Uterus (tissue), 4 donors: ENCODE data around the gene PIK3CD. TPM values are rescaled to one million over a fixed set of nuclear protein-coding genes. Genes with fewer than 3 reads are reported as not detected.
"Not testable (repeated sequence)": the region's sequence is repeated elsewhere in the genome, so short reads cannot be mapped to it uniquely, and the experiment has no call there.

ENCODE experiments used
- DNase-seq, 2 donors: peaks; one replicate each; pipeline ENCODE4 v3.0.0-alpha.2; 2019 to 2020
- H3K27ac ChIP-seq, 2 donors: fragments of 200-600 bp; sonication (generic); 1 replicate in 1 of 2; 2 replicates in 1 of 2; pipeline ENCODE4 v1.5.1; 2016 to 2018
- H3K27me3 ChIP-seq, 2 donors: fragments of 200-600 bp; sonication (generic); one replicate each; pipeline ENCODE4 v1.5.1; 2018 to 2019; ENCODE audit warnings: control low read depth in 1 of 2
- H3K36me3 ChIP-seq, 2 donors: fragments of 200-600 bp; sonication (generic); one replicate each; pipeline ENCODE4 v1.5.1; 2019; ENCODE audit warnings: control low read depth in 1 of 2
- H3K4me1 ChIP-seq, 2 donors: fragments of 200-600 bp; sonication (generic); one replicate each; pipeline ENCODE4 v1.5.1; 2018 to 2019; ENCODE audit warnings: control low read depth in 1 of 2
- H3K4me3 ChIP-seq, 2 donors: fragments of 200-600 bp; sonication (generic); 1 replicate in 1 of 2; 2 replicates in 1 of 2; pipeline ENCODE4 v1.5.1; 2018 to 2019; ENCODE audit warnings: mild to moderate bottlenecking in 1 of 2
- H3K9me3 ChIP-seq, 2 donors: fragments of 200-600 bp; sonication (generic); one replicate each; pipeline ENCODE4 v1.5.1; 2019; ENCODE audit warnings: control low read depth in 1 of 2
- CTCF ChIP-seq, 4 experiments: fragments of 200-600 bp in 2 of 4; fragments of 450-650 bp in 2 of 4; sonication (generic) in 2 of 4; IDR thresholded peaks; one replicate each; pipeline ENCODE4 v1.5.1; 2016 to 2019; ENCODE audit warnings: antibody characterized with exemption in 4 of 4, mild to moderate bottlenecking in 2 of 4, moderate library complexity in 1 of 4
- POLR2A ChIP-seq, 2 donors: fragments of 450-650 bp; IDR thresholded peaks; one replicate each; pipeline ENCODE4 v1.6.1; 2016; ENCODE audit warnings: antibody characterized with exemption in 2 of 2, mild to moderate bottlenecking in 1 of 2, moderate library complexity in 1 of 2
- intact Hi-C: fragments of 100-400 bp; cut with DNase I; formaldehyde crosslinking; loops from one replicate; pipeline ENCODE4 v1.15.1; 2023; ENCODE audit warnings: low total_unique reads
- total RNA-seq, 4 donors: library from RNA; depleted of rRNA in 3 of 4; stranded (reverse); fragments of >200 nt in 3 of 4; gene quantifications; one replicate each; pipeline versions ENCODE4 v1.1.0 to v1.2.4, GENCODE V29; 2014 to 2023
- donor health status: DM: yes; HTN: yes; CAD: no.

PIK3CD gene
- total RNA-seq, 4 donors from 2014 or later, result 4.6 to 9.7 (median 7.4) TPM

- H3K4me3 ChIP-seq, result no peak overlapping the region
- DNase-seq, result no peak
- no peaks in the 10 kb centered on the region for H3K4me1 ChIP-seq
- no peaks in the 10 kb centered on the region for H3K36me3 ChIP-seq
- intact Hi-C loops, result no loop called here
- H3K27me3 ChIP-seq, result no peaks in the 10 kb centered on the region
- no peaks in the 10 kb centered on the region for H3K9me3 ChIP-seq
- TF ChIP-seq CTCF (IDR thresholded peaks at IDR 0.05) (no peak), POLR2A (IDR thresholded peaks at IDR 0.05) (no peak)
- no peak overlapping the region for H3K27ac ChIP-seq
These were observed 23.9 kb downstream of the PIK3CD start for GRCh38 chr1:9675393-9675792.

- H3K9me3 ChIP-seq, DNase-seq, H3K4me3 ChIP-seq, H3K27me3 ChIP-seq, H3K27ac ChIP-seq, intact Hi-C loops, H3K36me3 ChIP-seq, H3K4me1 ChIP-seq: not testable (repeated sequence)
These were observed 24.6 kb downstream of the PIK3CD start for GRCh38 chr1:9676128-9676527.

GRCh38 chr1:9676815-9677393, 25.4 kb downstream of the PIK3CD start:
- H3K4me3 ChIP-seq, result no peak overlapping the region
- H3K36me3 ChIP-seq, result no peaks in the 10 kb centered on the region
- H3K4me1 ChIP-seq, result no peaks in the 10 kb centered on the region
- no peaks in the 10 kb centered on the region for H3K27me3 ChIP-seq
- DNase-seq, result no peak
- intact Hi-C loops, result no loop called here
- TF ChIP-seq POLR2A (IDR thresholded peaks at IDR 0.05) (no peak), CTCF (IDR thresholded peaks at IDR 0.05) (no peak)
- H3K27ac ChIP-seq, result no peak overlapping the region
- H3K9me3 ChIP-seq, result no peaks in the 10 kb centered on the region

- H3K9me3 ChIP-seq, result no peaks in the 10 kb centered on the region
- H3K4me1 ChIP-seq, result no peaks in the 10 kb centered on the region
- TF ChIP-seq POLR2A (IDR thresholded peaks at IDR 0.05) (no peak), CTCF (IDR thresholded peaks at IDR 0.05) (no peak)
- no peak overlapping the region for H3K27ac ChIP-seq
- H3K36me3 ChIP-seq, result no peaks in the 10 kb centered on the region
- no peak for DNase-seq
- no peaks in the 10 kb centered on the region for H3K27me3 ChIP-seq
- intact Hi-C loops, result no loop called here
- H3K4me3 ChIP-seq, result no peak overlapping the region
These were observed 28.6 kb downstream of the PIK3CD start for GRCh38 chr1:9680091-9680490.

- Histone ChIP-seq H3K4me1 (no peaks in the 10 kb centered on the region), H3K27ac (no peak overlapping the region), H3K4me3 (no peak overlapping the region), H3K9me3 (no peaks in the 10 kb centered on the region), H3K36me3 (no peaks in the 10 kb centered on the region), H3K27me3 (no peaks in the 10 kb centered on the region)
- no peak for DNase-seq
- intact Hi-C loops, result no loop called here
- no peak for TF ChIP-seq CTCF (IDR thresholded peaks at IDR 0.05)
- no peak for TF ChIP-seq POLR2A (IDR thresholded peaks at IDR 0.05)
These were observed 29.3 kb downstream of the PIK3CD start for GRCh38 chr1:9680828-9681227.

GRCh38 chr1:9684801-9685200, 33.3 kb downstream of the PIK3CD start:
- H3K4me3 ChIP-seq, result no peak overlapping the region
- TF ChIP-seq POLR2A (IDR thresholded peaks at IDR 0.05), result no peak
- no peak for TF ChIP-seq CTCF (IDR thresholded peaks at IDR 0.05)
- no peaks in the 10 kb centered on the region for H3K36me3 ChIP-seq
- peaks cover 0 to 12% of the 10 kb centered on the region in 2 donors for H3K4me1 ChIP-seq
- H3K9me3 ChIP-seq, result no peaks in the 10 kb centered on the region
- no peaks in the 10 kb centered on the region for H3K27me3 ChIP-seq
- intact Hi-C loops, result no loop called here
- H3K27ac ChIP-seq, result no peak overlapping the region
- no peak for DNase-seq
